Fibroblast of gingiva (primary cell): ENCODE results near the gene STPG2.

Experiments
- DNase-seq: peaks from one replicate; pipeline ENCODE4 v3.0.0-alpha.2; 2011; ENCODE audit warnings: low read depth

STPG2 gene

GRCh38 chr4:98143001-98143899 lies at the start of gene STPG2:
STPG2 (minus strand) TSS chr4:98143476.
- DNase-seq, result peak; percentile 85

GRCh38 chr4:98185279-98185678 lies 42.0 kb upstream of the STPG2 start:
- DNase-seq, result no peak

- no peak for DNase-seq
These were observed 38.5 kb upstream of the STPG2 start for GRCh38 chr4:98181809-98182208.

GRCh38 chr4:98179951-98180350 lies 36.7 kb upstream of the STPG2 start:
- DNase-seq, result no peak

GRCh38 chr4:98176531-98176930 lies 33.3 kb upstream of the STPG2 start:
- DNase-seq, result no peak

GRCh38 chr4:98170035-98170434 lies 26.8 kb upstream of the STPG2 start:
- DNase-seq, result no peak

GRCh38 chr4:98166731-98167041 lies 23.4 kb upstream of the STPG2 start:
- DNase-seq, result no peak

- no peak for DNase-seq
These were observed 22.9 kb upstream of the STPG2 start for GRCh38 chr4:98166025-98166730.

- no peak for DNase-seq
These were observed 19.4 kb upstream of the STPG2 start for GRCh38 chr4:98162696-98163095.

GRCh38 chr4:98151145-98151924 lies 8.1 kb upstream of the STPG2 start:
- DNase-seq, result no peak

- DNase-seq, result no peak
These were observed 7.0 kb upstream of the STPG2 start for GRCh38 chr4:98150092-98150761.

GRCh38 chr4:98148856-98149255 lies 5.6 kb upstream of the STPG2 start:
- no peak for DNase-seq

- no peak for DNase-seq
These were observed 17.1 kb downstream of the STPG2 start for GRCh38 chr4:98126141-98126540.

- DNase-seq, result no peak
These were observed 17.7 kb downstream of the STPG2 start for GRCh38 chr4:98125585-98125984.

GRCh38 chr4:98117363-98117762 lies 25.9 kb downstream of the STPG2 start:
- no peak for DNase-seq

- DNase-seq, result peak; percentile 6
These were observed 30.3 kb downstream of the STPG2 start for GRCh38 chr4:98113012-98113411.

GRCh38 chr4:98110929-98111328 lies 32.3 kb downstream of the STPG2 start:
- no peak for DNase-seq

- no peak for DNase-seq
These were observed 33.1 kb downstream of the STPG2 start for GRCh38 chr4:98110214-98110613.

- no peak for DNase-seq
These were observed 40.6 kb downstream of the STPG2 start for GRCh38 chr4:98102660-98103059.

- no peak for DNase-seq
These were observed 41.3 kb downstream of the STPG2 start for GRCh38 chr4:98101988-98102387.

- no peak for DNase-seq
These were observed 44.5 kb downstream of the STPG2 start for GRCh38 chr4:98098764-98099163.

- no peak for DNase-seq
These were observed 49.2 kb downstream of the STPG2 start for GRCh38 chr4:98094118-98094517.
